ENCODE results near the gene RTN4. TPM values are rescaled to one million over a fixed set of nuclear protein-coding genes. Genes with fewer than 3 reads are reported as not detected.

RTN4 gene
- total RNA-seq, 1 experiment from 2014 or later, result 295 TPM

- DNase-seq (ENCODE audit: low read depth), result no peak
These were observed 74.4 kb downstream of the RTN4 start for GRCh38 chr2:54975598-54976492.

GRCh38 chr2:54975175-54975574, 75.1 kb downstream of the RTN4 start:
- DNase-seq (ENCODE audit: low read depth), result no peak

- no peak for DNase-seq (ENCODE audit: low read depth)
These were observed 80.3 kb downstream of the RTN4 start for GRCh38 chr2:54969940-54970338.

- DNase-seq (ENCODE audit: low read depth), result no peak
These were observed 80.8 kb downstream of the RTN4 start for GRCh38 chr2:54969295-54969939.

- DNase-seq (ENCODE audit: low read depth), result no peak
These were observed 81.6 kb downstream of the RTN4 start for GRCh38 chr2:54968561-54969218.

- no peak for DNase-seq (ENCODE audit: low read depth)
These were observed 82.4 kb downstream of the RTN4 start for GRCh38 chr2:54967759-54968365.

- DNase-seq (ENCODE audit: low read depth), result no peak
These were observed 83.0 kb downstream of the RTN4 start for GRCh38 chr2:54967269-54967668.

- DNase-seq (ENCODE audit: low read depth), result no peak
These were observed 83.4 kb downstream of the RTN4 start for GRCh38 chr2:54966837-54967236.

- no peak for DNase-seq (ENCODE audit: low read depth)
These were observed 84.0 kb downstream of the RTN4 start for GRCh38 chr2:54966165-54966832.

GRCh38 chr2:54965425-54965824, 84.8 kb downstream of the RTN4 start:
- no peak for DNase-seq (ENCODE audit: low read depth)

GRCh38 chr2:54964816-54965215, 85.4 kb downstream of the RTN4 start:
- no peak for DNase-seq (ENCODE audit: low read depth)

GRCh38 chr2:54964271-54964670, 86.0 kb downstream of the RTN4 start:
- DNase-seq (ENCODE audit: low read depth), result no peak

GRCh38 chr2:54963476-54963875, 86.8 kb downstream of the RTN4 start:
- no peak for DNase-seq (ENCODE audit: low read depth)

GRCh38 chr2:54962935-54963440, 87.3 kb downstream of the RTN4 start:
- no peak for DNase-seq (ENCODE audit: low read depth)

GRCh38 chr2:54962511-54962910, 87.7 kb downstream of the RTN4 start:
- DNase-seq (ENCODE audit: low read depth), result no peak

- no peak for DNase-seq (ENCODE audit: low read depth)
These were observed 90.1 kb downstream of the RTN4 start for GRCh38 chr2:54960164-54960563.

- DNase-seq (ENCODE audit: low read depth), result no peak
These were observed 91.4 kb downstream of the RTN4 start for GRCh38 chr2:54958717-54959371.

- DNase-seq (ENCODE audit: low read depth), result no peak
These were observed 92.8 kb downstream of the RTN4 start for GRCh38 chr2:54957321-54957999.

GRCh38 chr2:54956111-54956627, 94.1 kb downstream of the RTN4 start:
- DNase-seq (ENCODE audit: low read depth), result no peak
